ENCODE results near the gene CACUL1. TPM values are rescaled to one million over a fixed set of nuclear protein-coding genes. Genes with fewer than 3 reads are reported as not detected.
"Not testable (repeated sequence)": the region's sequence is repeated elsewhere in the genome, so short reads cannot be mapped to it uniquely, and the experiment has no call there.

The CACUL1 gene
- total RNA-seq, 1 experiment from 2014 or later = 19.7 TPM

- no peak for DNase-seq
- Histone ChIP-seq H3K27me3 (ENCODE audit: control insufficient read depth, insufficient read depth, low read length) (no peaks in the 10 kb centered on the region), H3K4me3 (ENCODE audit: insufficient read depth, low read depth, low read length) (peak overlapping the region; percentile 90), H3K36me3 (replicated peaks; ENCODE audit: control insufficient read depth, insufficient read depth, low read length) (no peaks in the 10 kb centered on the region)
Observed at GRCh38 chr10:118753331-118754228, 1.2 kb downstream of the CACUL1 start.

GRCh38 chr10:118752409-118752808 is 2.4 kb downstream of the CACUL1 start:
- Histone ChIP-seq H3K27me3 (ENCODE audit: control insufficient read depth, insufficient read depth, low read length) (no peaks in the 10 kb centered on the region), H3K36me3 (replicated peaks; ENCODE audit: control insufficient read depth, insufficient read depth, low read length) (no peaks in the 10 kb centered on the region), H3K4me3 (ENCODE audit: insufficient read depth, low read depth, low read length) (no peak overlapping the region)
- no peak for DNase-seq

GRCh38 chr10:118751265-118751664 is 3.5 kb downstream of the CACUL1 start:
- Histone ChIP-seq H3K36me3 (replicated peaks; ENCODE audit: control insufficient read depth, insufficient read depth, low read length) (no peaks in the 10 kb centered on the region), H3K4me3 (ENCODE audit: insufficient read depth, low read depth, low read length) (no peak overlapping the region), H3K27me3 (ENCODE audit: control insufficient read depth, insufficient read depth, low read length) (no peaks in the 10 kb centered on the region)
- DNase-seq = no peak

GRCh38 chr10:118748041-118748440 is 6.7 kb downstream of the CACUL1 start:
- no peaks in the 10 kb centered on the region for H3K36me3 ChIP-seq (replicated peaks; ENCODE audit: control insufficient read depth, insufficient read depth, low read length)
- H3K4me3 ChIP-seq (ENCODE audit: insufficient read depth, low read depth, low read length) = no peak overlapping the region
- no peak for DNase-seq
- no peaks in the 10 kb centered on the region for H3K27me3 ChIP-seq (ENCODE audit: control insufficient read depth, insufficient read depth, low read length)

GRCh38 chr10:118746246-118746645 is 8.5 kb downstream of the CACUL1 start:
- DNase-seq = no peak
- H3K27me3 ChIP-seq (ENCODE audit: control insufficient read depth, insufficient read depth, low read length) = no peaks in the 10 kb centered on the region
- no peaks in the 10 kb centered on the region for H3K36me3 ChIP-seq (replicated peaks; ENCODE audit: control insufficient read depth, insufficient read depth, low read length)

GRCh38 chr10:118745056-118745455 is 9.7 kb downstream of the CACUL1 start:
- no peak for DNase-seq
- no peaks in the 10 kb centered on the region for H3K36me3 ChIP-seq (replicated peaks; ENCODE audit: control insufficient read depth, insufficient read depth, low read length)
- no peak overlapping the region for H3K4me3 ChIP-seq (ENCODE audit: insufficient read depth, low read depth, low read length)
- H3K27me3 ChIP-seq (ENCODE audit: control insufficient read depth, insufficient read depth, low read length) = no peaks in the 10 kb centered on the region

More at GRCh38 chr10:118746246-118746645, 8.5 kb downstream of the CACUL1 start:
- no peak overlapping the region for H3K4me3 ChIP-seq (ENCODE audit: insufficient read depth, low read depth, low read length)

- not testable (repeated sequence) for H3K36me3 ChIP-seq (replicated peaks; ENCODE audit: control insufficient read depth, insufficient read depth, low read length); H3K4me3 ChIP-seq (ENCODE audit: insufficient read depth, low read depth, low read length); H3K27me3 ChIP-seq (ENCODE audit: control insufficient read depth, insufficient read depth, low read length); DNase-seq
Observed at GRCh38 chr10:118744346-118744918, 10.3 kb downstream of the CACUL1 start.

- no peaks in the 10 kb centered on the region for H3K27me3 ChIP-seq (ENCODE audit: control insufficient read depth, insufficient read depth, low read length)
- H3K4me3 ChIP-seq (ENCODE audit: insufficient read depth, low read depth, low read length) = no peak overlapping the region
- DNase-seq = no peak
Observed at GRCh38 chr10:118742782-118743181, 12.0 kb downstream of the CACUL1 start.

GRCh38 chr10:118742032-118742431 is 12.7 kb downstream of the CACUL1 start:
- no peak overlapping the region for H3K4me3 ChIP-seq (ENCODE audit: insufficient read depth, low read depth, low read length)
- DNase-seq = no peak
- no peaks in the 10 kb centered on the region for H3K36me3 ChIP-seq (replicated peaks; ENCODE audit: control insufficient read depth, insufficient read depth, low read length)
- no peaks in the 10 kb centered on the region for H3K27me3 ChIP-seq (ENCODE audit: control insufficient read depth, insufficient read depth, low read length)

More at GRCh38 chr10:118742782-118743181, 12.0 kb downstream of the CACUL1 start:
- H3K36me3 ChIP-seq (replicated peaks; ENCODE audit: control insufficient read depth, insufficient read depth, low read length) = no peaks in the 10 kb centered on the region

GRCh38 chr10:118738406-118738805 is 16.4 kb downstream of the CACUL1 start:
- Histone ChIP-seq H3K36me3 (replicated peaks; ENCODE audit: control insufficient read depth, insufficient read depth, low read length) (no peaks in the 10 kb centered on the region), H3K27me3 (ENCODE audit: control insufficient read depth, insufficient read depth, low read length) (no peaks in the 10 kb centered on the region)
- DNase-seq = no peak

GRCh38 chr10:118737603-118738302 is 17.0 kb downstream of the CACUL1 start:
- Histone ChIP-seq H3K4me3 (ENCODE audit: insufficient read depth, low read depth, low read length) (no peak overlapping the region), H3K27me3 (ENCODE audit: control insufficient read depth, insufficient read depth, low read length) (no peaks in the 10 kb centered on the region), H3K36me3 (replicated peaks; ENCODE audit: control insufficient read depth, insufficient read depth, low read length) (no peaks in the 10 kb centered on the region)
- DNase-seq = no peak

More at GRCh38 chr10:118738406-118738805, 16.4 kb downstream of the CACUL1 start:
- no peak overlapping the region for H3K4me3 ChIP-seq (ENCODE audit: insufficient read depth, low read depth, low read length)

GRCh38 chr10:118735294-118735693 is 19.5 kb downstream of the CACUL1 start:
- Histone ChIP-seq H3K27me3 (ENCODE audit: control insufficient read depth, insufficient read depth, low read length) (no peaks in the 10 kb centered on the region), H3K4me3 (ENCODE audit: insufficient read depth, low read depth, low read length) (no peak overlapping the region), H3K36me3 (replicated peaks; ENCODE audit: control insufficient read depth, insufficient read depth, low read length) (no peaks in the 10 kb centered on the region)
- DNase-seq = no peak

GRCh38 chr10:118734475-118734874 is 20.3 kb downstream of the CACUL1 start:
- Histone ChIP-seq H3K4me3 (ENCODE audit: insufficient read depth, low read depth, low read length) (no peak overlapping the region), H3K36me3 (replicated peaks; ENCODE audit: control insufficient read depth, insufficient read depth, low read length) (no peaks in the 10 kb centered on the region), H3K27me3 (ENCODE audit: control insufficient read depth, insufficient read depth, low read length) (no peaks in the 10 kb centered on the region)
- DNase-seq = no peak

GRCh38 chr10:118732245-118733165 is 22.3 kb downstream of the CACUL1 start:
- DNase-seq = no peak
- no peak overlapping the region for H3K4me3 ChIP-seq (ENCODE audit: insufficient read depth, low read depth, low read length)
- H3K27me3 ChIP-seq (ENCODE audit: control insufficient read depth, insufficient read depth, low read length) = no peaks in the 10 kb centered on the region
- no peaks in the 10 kb centered on the region for H3K36me3 ChIP-seq (replicated peaks; ENCODE audit: control insufficient read depth, insufficient read depth, low read length)
